Ascending aorta (tissue), 2 donors: ENCODE data around the gene MAP1A. TPM values are rescaled to one million over a fixed set of nuclear protein-coding genes. Genes with fewer than 3 reads are reported as not detected.
A peak's percentile ranks its signal among the peaks of the same experiment; 100 is the strongest.

Experiments
- DNase-seq, 2 donors: peaks; one replicate each; pipeline ENCODE4 v3.0.0-alpha.2; 2019; ENCODE audit warnings: low spot score in 2 of 2
- H3K27ac ChIP-seq, 2 donors: fragments of 200-600 bp; sonication (generic); one replicate each; pipeline ENCODE4 v1.5.1; 2016 to 2017; ENCODE audit warnings: mild to moderate bottlenecking in 1 of 2
- H3K27me3 ChIP-seq: fragments of 200-600 bp; sonication (generic); one replicate; pipeline ENCODE4 v1.5.1; 2017
- H3K36me3 ChIP-seq, 2 donors: fragments of 200-600 bp; sonication (generic); one replicate each; pipeline ENCODE4 v1.5.1; 2016
- H3K4me1 ChIP-seq, 2 donors: fragments of 200-600 bp; sonication (generic); one replicate each; pipeline ENCODE4 v1.5.1; 2016 to 2017; ENCODE audit warnings: mild to moderate bottlenecking in 1 of 2
- H3K4me3 ChIP-seq, 2 donors: fragments of 200-600 bp; sonication (generic); one replicate each; pipeline ENCODE4 v1.5.1; 2016 to 2017; ENCODE audit warnings: mild to moderate bottlenecking in 1 of 2
- H3K9me3 ChIP-seq, 2 donors: fragments of 200-600 bp; sonication (generic); one replicate each; pipeline ENCODE4 v1.5.1; 2016
- intact Hi-C: fragments of 100-400 bp; cut with DNase I; formaldehyde crosslinking; loops from one replicate; pipeline ENCODE4 v1.15.1; 2023
- total RNA-seq: library from RNA; depleted of rRNA; stranded (reverse); fragments of >200 nt; gene quantifications from one replicate; pipeline ENCODE4 v1.1.0, GENCODE V29; 2016
- TF ChIP-seq, protein P1 (sequence below), 3 experiments: fragments of 200-600 bp in 2 of 3; fragments of 450-650 bp in 1 of 3; sonication (generic) in 2 of 3; IDR thresholded peaks; one replicate each; pipeline ENCODE4 v1.5.1; 2016 to 2019; ENCODE audit warnings: antibody characterized with exemption in 3 of 3, mild to moderate bottlenecking in 1 of 3, moderate library complexity in 1 of 3

Gene MAP1A
- total RNA-seq, 1 donor from 2014 or later, result 19.9 TPM

DNA sequence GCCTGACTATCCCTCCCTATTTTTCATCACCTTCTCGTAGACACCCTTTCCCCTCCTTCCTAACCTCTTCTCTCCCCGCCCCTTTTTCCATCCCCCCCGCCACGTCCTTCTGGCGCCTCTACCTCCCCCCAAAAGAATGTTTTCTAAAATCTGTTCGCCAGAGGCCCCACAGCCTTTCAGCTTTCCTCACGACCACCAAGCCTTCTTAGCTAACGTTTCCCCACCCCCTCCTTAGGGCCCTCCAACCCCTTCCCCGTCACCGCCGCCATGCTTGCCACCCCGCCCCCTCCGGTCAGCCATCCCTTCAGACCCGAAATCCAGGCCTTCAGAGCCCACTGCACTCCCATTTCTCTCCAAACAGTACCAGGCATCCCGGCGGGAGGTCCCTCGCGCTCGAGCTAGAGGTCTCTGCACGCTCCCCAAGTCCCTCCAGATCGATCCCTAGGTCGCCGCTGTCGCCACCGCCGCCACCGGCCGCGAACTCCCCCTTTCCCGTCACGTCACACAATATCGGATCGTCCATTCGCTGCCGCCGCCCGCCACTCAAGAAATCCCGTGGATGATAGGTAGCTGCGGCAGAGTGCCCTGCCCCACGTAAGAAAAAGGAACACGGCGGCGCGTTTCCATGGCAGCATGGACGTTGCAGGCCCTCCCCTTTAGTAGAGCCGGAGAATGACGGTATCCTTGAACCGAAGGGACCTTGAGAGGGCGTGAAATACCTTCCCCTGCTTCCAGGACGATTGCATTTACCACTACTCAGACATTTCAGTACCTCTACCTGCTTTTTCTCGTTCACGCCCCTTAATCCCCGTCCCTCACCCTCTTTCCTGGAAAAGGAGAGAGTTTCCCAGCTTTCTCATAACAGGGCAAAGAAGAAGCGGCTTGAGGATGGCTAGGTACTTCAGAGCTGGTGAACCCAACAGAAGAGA lies 24.5 kb upstream of the MAP1A start, which contains the start of gene TP53BP1:
Gene TP53BP1 (minus strand): TSS at position 484 of the 929 bp plus-strand sequence. CDS start 113 bp downstream, at position 371.
- intact Hi-C loops, result loop anchor here (1.0 to 2.0 kb wide), 2 partner anchors 17 to 26 kb away; no protein-coding TSS in a partner anchor

DNA sequence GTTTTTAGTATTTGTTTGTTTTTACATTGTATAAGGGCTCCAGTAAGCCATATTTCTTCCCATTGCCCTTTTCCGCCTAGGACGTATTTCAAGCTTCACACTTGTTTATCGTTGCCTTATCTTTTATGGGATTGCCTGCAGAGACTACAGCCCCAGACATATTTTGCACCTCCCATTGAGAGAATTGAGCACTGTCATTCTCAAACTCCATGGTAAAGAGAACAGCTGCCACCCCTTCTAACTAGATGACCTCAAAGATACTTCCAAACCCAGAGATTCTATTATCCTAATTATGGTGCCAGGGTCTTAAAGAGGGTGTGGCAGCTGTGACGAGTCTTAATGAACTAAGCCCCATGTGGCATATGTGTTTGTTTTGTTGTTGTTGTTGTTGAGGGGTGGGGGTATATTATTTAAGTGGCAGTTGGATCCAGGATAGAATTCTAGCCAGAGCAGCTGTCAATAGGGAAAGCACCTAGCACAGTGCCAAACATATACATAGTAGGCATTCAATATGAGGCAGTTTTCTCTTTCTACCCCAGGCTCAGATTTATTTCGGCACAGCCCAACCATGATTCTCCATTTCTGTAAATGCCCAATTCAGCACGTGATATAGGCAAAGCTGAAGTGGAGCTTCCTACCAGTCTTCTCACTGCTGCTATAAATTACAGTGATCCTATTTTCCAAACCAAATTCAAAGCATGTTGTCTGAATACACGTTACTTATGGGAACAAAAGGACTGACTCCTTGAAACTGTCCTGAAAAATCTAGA lies 23.5 kb upstream of the MAP1A start:
- Histone ChIP-seq H3K27me3 (no peaks in the 10 kb centered on the region), H3K27ac (no peak overlapping the region), H3K36me3 (no peaks in the 10 kb centered on the region), H3K9me3 (no peaks in the 10 kb centered on the region), H3K4me3 (peak overlapping the region; percentile 76 to 92), H3K4me1 (peaks cover 0 to 17% of the 10 kb centered on the region in 2 donors)
- intact Hi-C loops, result loop anchor here (1.0 to 2.0 kb wide), 2 partner anchors 16 to 25 kb away; no protein-coding TSS in a partner anchor
- DNase-seq, result no peak
- TF ChIP-seq, protein P1, sequence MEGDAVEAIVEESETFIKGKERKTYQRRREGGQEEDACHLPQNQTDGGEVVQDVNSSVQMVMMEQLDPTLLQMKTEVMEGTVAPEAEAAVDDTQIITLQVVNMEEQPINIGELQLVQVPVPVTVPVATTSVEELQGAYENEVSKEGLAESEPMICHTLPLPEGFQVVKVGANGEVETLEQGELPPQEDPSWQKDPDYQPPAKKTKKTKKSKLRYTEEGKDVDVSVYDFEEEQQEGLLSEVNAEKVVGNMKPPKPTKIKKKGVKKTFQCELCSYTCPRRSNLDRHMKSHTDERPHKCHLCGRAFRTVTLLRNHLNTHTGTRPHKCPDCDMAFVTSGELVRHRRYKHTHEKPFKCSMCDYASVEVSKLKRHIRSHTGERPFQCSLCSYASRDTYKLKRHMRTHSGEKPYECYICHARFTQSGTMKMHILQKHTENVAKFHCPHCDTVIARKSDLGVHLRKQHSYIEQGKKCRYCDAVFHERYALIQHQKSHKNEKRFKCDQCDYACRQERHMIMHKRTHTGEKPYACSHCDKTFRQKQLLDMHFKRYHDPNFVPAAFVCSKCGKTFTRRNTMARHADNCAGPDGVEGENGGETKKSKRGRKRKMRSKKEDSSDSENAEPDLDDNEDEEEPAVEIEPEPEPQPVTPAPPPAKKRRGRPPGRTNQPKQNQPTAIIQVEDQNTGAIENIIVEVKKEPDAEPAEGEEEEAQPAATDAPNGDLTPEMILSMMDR (IDR thresholded peaks at IDR 0.05), result no peak

More for the DNA sequence above, 24.5 kb upstream of the MAP1A start, which contains the start of gene TP53BP1:
- Histone ChIP-seq H3K27ac (peak within 1 kb of the TSS; percentile 73 to 85), H3K36me3 (peaks cover 3 to 5% of the 10 kb centered on the region in 2 donors), H3K27me3 (no peaks in the 10 kb centered on the region), H3K4me1 (peaks cover 0 to 17% of the 10 kb centered on the region in 2 donors), H3K4me3 (peak within 1 kb of the TSS; percentile 76 to 92), H3K9me3 (no peaks in the 10 kb centered on the region)
- peak; percentile 93 to 99 for DNase-seq
- TF ChIP-seq, protein P1 (IDR thresholded peaks at IDR 0.05), result no peak

DNA sequence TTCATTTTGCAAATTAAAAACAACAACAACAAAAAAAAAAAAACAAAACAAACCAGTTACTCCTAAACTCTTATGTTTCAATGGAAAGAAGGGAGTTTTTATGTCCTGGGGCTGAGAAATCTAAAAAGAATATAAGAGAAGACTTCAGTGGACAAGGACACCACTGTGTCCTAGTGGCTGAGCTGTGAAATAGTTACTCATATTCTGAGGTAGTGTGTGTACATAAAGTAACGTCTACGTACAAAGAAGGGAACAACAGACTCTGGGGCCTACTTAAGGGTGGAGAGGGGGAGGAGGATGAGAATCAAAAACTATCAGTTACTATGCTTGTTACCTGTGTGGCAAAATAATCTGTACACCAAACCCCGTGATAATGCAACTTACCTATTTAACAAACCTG lies 18.4 kb upstream of the MAP1A start:
- DNase-seq, result no peak
- no peak overlapping the region for H3K27ac ChIP-seq
- H3K9me3 ChIP-seq, result no peaks in the 10 kb centered on the region
- H3K4me1 ChIP-seq, result no peaks in the 10 kb centered on the region
- TF ChIP-seq, protein P1 (IDR thresholded peaks at IDR 0.05), result no peak
- no peaks in the 10 kb centered on the region for H3K27me3 ChIP-seq
- H3K4me3 ChIP-seq, result no peak overlapping the region
- intact Hi-C loops, result no loop called here
- no peaks in the 10 kb centered on the region for H3K36me3 ChIP-seq

DNA sequence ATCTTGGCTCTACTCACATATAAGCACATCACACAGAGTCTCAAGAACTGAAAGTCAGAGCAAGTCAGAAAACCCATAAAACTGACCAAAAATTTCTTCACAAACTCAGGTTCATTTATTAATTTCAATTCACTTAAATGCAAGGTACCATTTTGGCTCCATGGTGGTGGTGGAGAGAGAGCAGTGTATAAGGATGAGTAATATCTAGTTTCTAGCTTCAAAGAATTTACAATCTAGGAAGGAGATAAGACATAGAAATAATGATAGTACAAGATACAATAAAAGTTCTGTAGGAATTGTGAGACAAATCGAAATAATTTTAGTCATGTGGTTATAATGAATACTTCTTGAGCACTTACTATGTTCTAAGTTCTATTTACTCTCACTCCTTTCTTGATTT lies 17.8 kb upstream of the MAP1A start:
- Histone ChIP-seq H3K27ac (no peak overlapping the region), H3K4me3 (no peak overlapping the region), H3K27me3 (no peaks in the 10 kb centered on the region), H3K4me1 (no peaks in the 10 kb centered on the region), H3K9me3 (no peaks in the 10 kb centered on the region), H3K36me3 (no peaks in the 10 kb centered on the region)
- intact Hi-C loops, result no loop called here
- TF ChIP-seq, protein P1 (IDR thresholded peaks at IDR 0.05), result no peak
- no peak for DNase-seq

DNA sequence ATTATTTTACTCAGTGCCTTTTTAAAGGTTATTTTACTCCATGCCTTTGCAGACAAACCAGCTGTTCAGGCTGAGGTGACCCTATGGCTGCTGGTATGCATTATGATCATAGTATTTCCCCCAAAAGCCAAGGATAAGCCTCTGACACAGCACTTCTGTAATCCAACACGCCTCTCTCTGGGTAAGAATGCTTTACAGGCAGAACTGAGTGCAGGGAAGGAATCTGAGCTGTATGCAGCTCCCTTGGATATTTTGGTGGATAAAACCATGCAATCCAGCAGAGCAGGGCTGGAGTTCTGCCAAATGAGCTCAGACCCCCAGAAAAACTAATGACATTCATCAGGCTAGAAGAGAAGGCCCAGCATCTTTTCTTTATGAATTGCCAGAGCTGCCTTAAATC lies 11.7 kb upstream of the MAP1A start:
- no peak overlapping the region for H3K27ac ChIP-seq
- no peak overlapping the region for H3K4me3 ChIP-seq
- peaks cover 0 to 8% of the 10 kb centered on the region in 2 donors for H3K4me1 ChIP-seq
- TF ChIP-seq, protein P1 (IDR thresholded peaks at IDR 0.05), result no peak
- no peaks in the 10 kb centered on the region for H3K9me3 ChIP-seq
- no peaks in the 10 kb centered on the region for H3K27me3 ChIP-seq
- intact Hi-C loops, result no loop called here
- DNase-seq, result no peak
- H3K36me3 ChIP-seq, result no peaks in the 10 kb centered on the region
